Neural crest cell (in vitro differentiated cells): ENCODE data around the gene VAMP8. TPM values are rescaled to one million over a fixed set of nuclear protein-coding genes. Genes with fewer than 3 reads are reported as not detected.
A peak's percentile ranks its signal among the peaks of the same experiment; 100 is the strongest.
"Not testable (repeated sequence)": the region's sequence is repeated elsewhere in the genome, so short reads cannot be mapped to it uniquely, and the experiment has no call there.

Experiments
- DNase-seq: peaks from one replicate; pipeline ENCODE4 v3.0.0; 2021; ENCODE audit warnings: low read depth, mixed read lengths, low spot score
- H3K27ac Mint-ChIP-seq: one replicate; pipeline ENCODE4 v1.8.0; 2021; ENCODE audit warnings: mild to moderate bottlenecking, mixed read lengths; ENCODE audit not compliant: unreplicated experiment
- H3K27me3 Mint-ChIP-seq: 2 replicates; pipeline ENCODE4 v1.8.0; 2021; ENCODE audit warnings: low read depth, mild to moderate bottlenecking, mixed read lengths
- H3K36me3 Mint-ChIP-seq: 2 replicates; pipeline ENCODE4 v1.8.0; 2021; ENCODE audit warnings: low read depth, mild to moderate bottlenecking, mixed read lengths
- H3K4me1 Mint-ChIP-seq: 2 replicates; pipeline ENCODE4 v1.8.0; 2021; ENCODE audit warnings: mixed read lengths
- H3K4me3 Mint-ChIP-seq: one replicate; pipeline ENCODE4 v1.8.0; 2021; ENCODE audit warnings: mild to moderate bottlenecking, mixed read lengths
- H3K9me3 Mint-ChIP-seq: 2 replicates; pipeline ENCODE4 v1.8.0; 2021; ENCODE audit warnings: mixed read lengths
- total RNA-seq: library from RNA; stranded (reverse); gene quantifications from 2 replicates; pipeline ENCODE4 v1.2.1, GENCODE V29; 2021
- TF ChIP-seq, protein P1 (sequence below): fragments of 200-600 bp; sonication (generic); conservative IDR thresholded peaks from 2 replicates; pipeline ENCODE4 v1.5.0; 2021; ENCODE audit warnings: antibody characterized with exemption, mild to moderate bottlenecking

Gene VAMP8
- total RNA-seq, 1 donor from 2014 or later = 1.1 TPM

DNA sequence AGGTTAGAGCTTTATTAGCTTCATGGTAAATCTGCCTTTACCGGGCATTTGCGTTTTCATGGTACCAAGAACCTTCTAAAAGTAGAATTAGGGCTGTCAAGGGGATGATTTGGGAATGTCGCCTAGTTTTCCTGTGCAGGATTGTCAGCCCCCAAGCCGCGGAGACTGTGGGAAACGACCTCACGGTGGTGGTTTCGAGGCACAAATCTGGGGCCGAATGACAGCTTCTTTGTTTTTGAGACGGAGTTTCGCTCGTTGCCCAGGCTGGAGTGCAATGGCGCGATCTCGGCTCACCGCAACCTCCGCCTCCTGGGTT is 38.0 kb downstream of the VAMP8 start:
- H3K9me3 Mint-ChIP-seq = no peaks in the 10 kb centered on the region
- H3K27ac Mint-ChIP-seq = peak overlapping the region; percentile 99
- H3K4me3 Mint-ChIP-seq = peak overlapping the region; percentile 99
- TF ChIP-seq, protein P1, sequence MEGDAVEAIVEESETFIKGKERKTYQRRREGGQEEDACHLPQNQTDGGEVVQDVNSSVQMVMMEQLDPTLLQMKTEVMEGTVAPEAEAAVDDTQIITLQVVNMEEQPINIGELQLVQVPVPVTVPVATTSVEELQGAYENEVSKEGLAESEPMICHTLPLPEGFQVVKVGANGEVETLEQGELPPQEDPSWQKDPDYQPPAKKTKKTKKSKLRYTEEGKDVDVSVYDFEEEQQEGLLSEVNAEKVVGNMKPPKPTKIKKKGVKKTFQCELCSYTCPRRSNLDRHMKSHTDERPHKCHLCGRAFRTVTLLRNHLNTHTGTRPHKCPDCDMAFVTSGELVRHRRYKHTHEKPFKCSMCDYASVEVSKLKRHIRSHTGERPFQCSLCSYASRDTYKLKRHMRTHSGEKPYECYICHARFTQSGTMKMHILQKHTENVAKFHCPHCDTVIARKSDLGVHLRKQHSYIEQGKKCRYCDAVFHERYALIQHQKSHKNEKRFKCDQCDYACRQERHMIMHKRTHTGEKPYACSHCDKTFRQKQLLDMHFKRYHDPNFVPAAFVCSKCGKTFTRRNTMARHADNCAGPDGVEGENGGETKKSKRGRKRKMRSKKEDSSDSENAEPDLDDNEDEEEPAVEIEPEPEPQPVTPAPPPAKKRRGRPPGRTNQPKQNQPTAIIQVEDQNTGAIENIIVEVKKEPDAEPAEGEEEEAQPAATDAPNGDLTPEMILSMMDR = no peak
- peaks cover 4% of the 10 kb centered on the region for H3K36me3 Mint-ChIP-seq
- no peak for DNase-seq
- peaks cover 28% of the 10 kb centered on the region for H3K4me1 Mint-ChIP-seq
- H3K27me3 Mint-ChIP-seq = no peaks in the 10 kb centered on the region

DNA sequence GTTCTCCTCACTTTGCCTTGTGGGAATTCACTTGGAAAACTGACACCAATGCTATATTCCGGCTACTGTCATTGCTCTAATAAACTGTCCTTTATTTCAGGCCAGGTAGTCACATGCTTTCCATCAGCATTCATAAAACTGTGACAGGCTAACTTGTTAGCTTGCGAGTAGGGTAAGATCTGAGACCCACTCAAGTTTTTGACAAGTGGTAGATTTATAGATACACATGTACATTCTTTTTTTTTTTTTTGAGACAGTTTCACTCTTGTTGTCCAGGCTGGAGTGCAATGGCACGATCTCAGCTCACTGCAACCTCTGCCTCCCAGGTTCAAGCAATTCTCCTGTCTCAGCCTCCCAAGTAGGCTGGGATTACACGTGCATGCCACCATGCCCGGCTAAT is 40.3 kb downstream of the VAMP8 start:
- H3K36me3 Mint-ChIP-seq, DNase-seq, H3K9me3 Mint-ChIP-seq, H3K27me3 Mint-ChIP-seq: not testable (repeated sequence)
- Mint-ChIP-seq H3K27ac (peak overlapping the region; percentile 62), H3K4me1 (peaks cover 16% of the 10 kb centered on the region), H3K4me3 (peak overlapping the region; percentile 99)

DNA sequence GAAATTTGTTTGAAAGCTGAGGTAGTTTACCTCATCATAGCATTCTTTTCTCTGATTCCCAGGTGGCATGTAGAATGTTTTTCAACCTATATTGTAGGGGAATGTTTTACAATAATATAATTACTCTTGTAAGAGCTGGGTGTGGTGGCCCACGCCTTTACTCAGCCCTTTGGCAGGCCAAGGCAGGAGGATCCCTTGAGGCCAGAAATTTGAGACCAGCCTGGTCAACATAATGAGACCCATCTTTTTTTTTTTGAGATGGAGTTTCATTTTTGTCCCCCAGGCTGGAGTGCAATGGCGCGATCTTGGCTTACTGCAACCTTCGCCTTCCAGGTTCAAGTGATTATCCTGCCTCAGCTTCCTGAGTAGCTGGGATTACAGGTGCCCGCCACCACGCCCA is 42.2 kb downstream of the VAMP8 start:
- Mint-ChIP-seq H3K9me3 (no peaks in the 10 kb centered on the region), H3K4me3 (peak overlapping the region; percentile 69), H3K27me3 (no peaks in the 10 kb centered on the region), H3K36me3 (peaks cover 8% of the 10 kb centered on the region), H3K27ac (no peak overlapping the region), H3K4me1 (peaks cover 16% of the 10 kb centered on the region)
- TF ChIP-seq, protein P1 = no peak
- no peak for DNase-seq

DNA sequence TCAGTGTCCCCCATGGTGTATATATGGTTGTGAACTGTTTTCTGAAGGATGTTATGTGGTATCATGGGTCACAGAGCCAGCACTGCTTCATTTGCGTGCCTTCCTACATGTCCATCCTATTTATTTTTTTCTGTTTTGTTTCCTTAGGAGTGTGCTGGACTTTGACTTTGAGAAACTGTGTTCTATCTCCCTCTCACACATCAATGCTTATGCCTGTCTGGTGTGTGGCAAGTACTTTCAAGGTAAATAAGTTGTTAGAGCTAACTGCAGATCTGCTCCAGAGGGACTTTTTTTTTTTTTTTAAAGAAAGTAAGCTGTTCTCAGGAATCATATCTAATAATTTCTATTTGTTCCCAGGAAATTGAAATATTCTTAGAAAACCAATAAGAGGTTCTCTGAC is 44.0 kb downstream of the VAMP8 start:
- Mint-ChIP-seq H3K27ac (no peak overlapping the region), H3K36me3 (peaks cover 14% of the 10 kb centered on the region), H3K27me3 (no peaks in the 10 kb centered on the region), H3K9me3 (no peaks in the 10 kb centered on the region), H3K4me1 (peaks cover 11% of the 10 kb centered on the region), H3K4me3 (peak overlapping the region; percentile 13)
- TF ChIP-seq, protein P1 = no peak
- DNase-seq = no peak

DNA sequence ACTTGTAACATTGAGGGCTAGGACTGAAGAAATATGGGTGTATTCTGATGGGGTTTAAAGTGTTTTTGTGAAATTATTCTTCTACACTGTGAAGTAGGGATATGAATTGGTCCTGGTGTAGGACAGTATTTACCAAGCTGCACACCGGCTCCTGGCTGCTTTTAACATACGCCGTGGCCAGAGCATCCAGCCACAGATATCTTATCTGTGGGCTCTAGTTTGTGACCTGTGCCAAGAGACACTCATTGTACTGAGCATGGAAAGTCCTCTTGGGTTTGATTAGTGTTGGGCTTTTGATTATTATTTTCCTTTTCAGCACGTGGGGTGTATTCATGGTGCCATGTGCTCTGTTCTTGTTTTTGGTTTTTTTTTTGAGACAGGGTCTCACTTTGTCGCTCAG is 46.6 kb downstream of the VAMP8 start:
- DNase-seq = no peak
- Mint-ChIP-seq H3K27me3 (no peaks in the 10 kb centered on the region), H3K4me1 (peaks cover 2% of the 10 kb centered on the region), H3K27ac (no peak overlapping the region), H3K4me3 (no peak overlapping the region), H3K36me3 (peaks cover 15% of the 10 kb centered on the region), H3K9me3 (no peaks in the 10 kb centered on the region)
- TF ChIP-seq, protein P1 = no peak

DNA sequence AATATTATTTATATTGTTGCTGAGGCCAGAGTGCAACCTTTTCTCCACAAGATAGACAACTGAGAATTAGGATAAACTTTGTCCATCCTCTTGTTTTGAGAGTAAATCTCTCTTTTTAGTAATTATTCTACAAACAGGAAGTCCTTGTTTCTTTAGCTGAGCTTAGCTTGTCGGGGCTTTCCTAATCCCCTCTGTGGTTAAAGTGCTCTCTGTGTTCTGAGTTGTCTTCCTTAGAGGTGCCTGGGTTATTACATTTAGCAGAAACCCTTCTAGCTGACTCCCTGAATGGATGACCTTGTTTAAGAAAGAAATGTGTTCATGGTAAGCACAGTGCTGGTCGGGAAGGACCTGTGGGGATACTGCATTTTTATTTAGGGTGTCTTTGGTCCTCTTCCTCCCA is 51.3 kb downstream of the VAMP8 start:
- no peaks in the 10 kb centered on the region for H3K9me3 Mint-ChIP-seq
- no peaks in the 10 kb centered on the region for H3K4me1 Mint-ChIP-seq
- no peak overlapping the region for H3K27ac Mint-ChIP-seq
- DNase-seq = no peak
- no peaks in the 10 kb centered on the region for H3K27me3 Mint-ChIP-seq
- H3K36me3 Mint-ChIP-seq = peaks cover 17% of the 10 kb centered on the region
- TF ChIP-seq, protein P1 = no peak
- no peak overlapping the region for H3K4me3 Mint-ChIP-seq
